HG02759 (cell line): Measurements from ENCODE around the gene NR2E1.

ENCODE experiments used
- ATAC-seq: cut with Tn5 transposase; IDR thresholded peaks from one replicate; pipeline ENCODE4 v1.9.1; 2021; ENCODE audit warnings: mild to moderate bottlenecking, moderate library complexity; ENCODE audit not compliant: unreplicated experiment

Gene NR2E1

GRCh38 chr6:108203189-108204112 is 37.6 kb downstream of the NR2E1 start:
- peak; percentile 78 for ATAC-seq

GRCh38 chr6:108207013-108207412 is 41.2 kb downstream of the NR2E1 start:
- ATAC-seq = no peak

GRCh38 chr6:108209738-108210137 is 43.9 kb downstream of the NR2E1 start:
- no peak for ATAC-seq

- no peak for ATAC-seq
Observed at GRCh38 chr6:108210556-108210955, 44.7 kb downstream of the NR2E1 start.

GRCh38 chr6:108211671-108212070 is 45.8 kb downstream of the NR2E1 start:
- no peak for ATAC-seq

GRCh38 chr6:108222064-108222463 is 56.2 kb downstream of the NR2E1 start:
- no peak for ATAC-seq

GRCh38 chr6:108222504-108222903 is 56.7 kb downstream of the NR2E1 start:
- ATAC-seq = no peak

- ATAC-seq = no peak
Observed at GRCh38 chr6:108227290-108227689, 61.5 kb downstream of the NR2E1 start.

- ATAC-seq = no peak
Observed at GRCh38 chr6:108228416-108228815, 62.6 kb downstream of the NR2E1 start.

GRCh38 chr6:108235127-108235526 is 69.3 kb downstream of the NR2E1 start:
- ATAC-seq = no peak

- no peak for ATAC-seq
Observed at GRCh38 chr6:108236791-108237190, 71.0 kb downstream of the NR2E1 start.

GRCh38 chr6:108238322-108238721 is 72.5 kb downstream of the NR2E1 start:
- ATAC-seq = no peak
